ENCODE data around the gene IL1RL2.

Gene IL1RL2

GRCh38 chr2:102158011-102158755 lies 28.6 kb upstream of the IL1RL2 start:
- in situ Hi-C loops (cut with MboI; ENCODE audit: low sequenced_read_pairs), result no loop called here

- in situ Hi-C loops (cut with MboI; ENCODE audit: low sequenced_read_pairs), result no loop called here
Observed at GRCh38 chr2:102159295-102159694, 27.5 kb upstream of the IL1RL2 start.

DNA sequence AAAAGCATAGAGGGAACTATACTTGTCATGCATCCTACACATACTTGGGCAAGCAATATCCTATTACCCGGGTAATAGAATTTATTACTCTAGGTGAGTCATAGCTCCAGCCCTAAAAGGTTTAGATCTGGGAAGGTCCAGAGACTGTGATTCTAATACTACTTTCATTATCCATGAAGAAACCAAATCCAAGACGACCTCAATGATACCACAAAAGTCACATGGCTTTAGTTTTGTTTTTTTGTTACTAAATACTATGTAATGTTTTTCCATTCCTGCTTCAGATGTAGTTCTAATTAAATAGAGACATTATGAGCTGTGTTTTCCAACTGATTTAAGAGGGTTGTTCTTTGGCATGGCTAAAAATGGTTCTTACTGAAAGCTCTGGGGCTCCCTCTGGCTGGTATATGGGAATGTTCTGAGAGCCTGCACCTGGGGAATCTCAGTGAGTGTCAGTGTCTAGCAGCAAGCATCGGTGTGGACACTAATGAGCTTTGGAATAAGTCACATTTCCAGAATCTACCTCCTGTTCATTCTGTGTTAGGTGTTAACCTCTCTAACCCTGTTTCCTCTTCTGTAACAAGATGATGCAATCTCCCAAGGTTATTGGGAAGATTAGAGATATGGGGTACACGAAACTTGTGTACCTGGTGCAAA lies 20.5 kb upstream of the IL1RL2 start:
- in situ Hi-C loops (cut with MboI; ENCODE audit: low sequenced_read_pairs), result no loop called here

- in situ Hi-C loops (cut with MboI; ENCODE audit: low sequenced_read_pairs), result no loop called here
Observed at GRCh38 chr2:102168026-102168771, 18.6 kb upstream of the IL1RL2 start.

DNA sequence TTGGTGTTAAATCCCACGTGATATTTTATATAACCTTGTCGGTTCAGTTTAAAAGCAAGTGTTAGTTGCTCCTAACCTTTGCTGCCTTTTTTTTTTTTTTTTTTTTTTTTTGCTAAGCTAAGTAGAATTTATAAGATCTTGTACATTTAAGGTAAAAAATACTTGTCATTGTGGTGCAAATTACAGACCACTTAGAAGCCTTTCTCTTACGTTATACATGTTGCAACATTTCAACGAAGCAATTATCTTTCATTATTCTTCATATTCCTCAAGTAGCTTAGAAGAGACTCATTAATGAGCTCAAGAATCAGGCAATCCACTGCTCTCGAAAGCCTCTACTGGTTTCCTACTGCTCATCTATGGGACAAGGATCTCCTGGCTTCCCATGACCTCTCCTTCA lies 14.9 kb upstream of the IL1RL2 start:
- in situ Hi-C loops (cut with MboI; ENCODE audit: low sequenced_read_pairs), result no loop called here

- in situ Hi-C loops (cut with MboI; ENCODE audit: low sequenced_read_pairs), result no loop called here
Observed at GRCh38 chr2:102172745-102173144, 14.1 kb upstream of the IL1RL2 start.

DNA sequence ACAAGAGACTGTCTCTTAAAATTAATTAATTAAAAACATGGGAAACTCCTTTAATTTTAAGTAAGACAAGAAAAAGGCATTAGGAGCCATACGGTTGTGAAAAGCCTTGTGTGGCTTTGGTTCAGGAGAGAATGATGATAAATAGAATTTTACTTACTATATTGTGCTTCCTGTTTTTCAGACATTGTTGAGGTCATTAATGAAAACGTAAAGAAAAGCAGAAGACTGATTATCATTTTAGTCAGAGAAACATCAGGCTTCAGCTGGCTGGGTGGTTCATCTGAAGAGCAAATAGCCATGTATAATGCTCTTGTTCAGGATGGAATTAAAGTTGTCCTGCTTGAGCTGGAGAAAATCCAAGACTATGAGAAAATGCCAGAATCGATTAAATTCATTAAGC lies 10.7 kb upstream of the IL1RL2 start:
- in situ Hi-C loops (cut with MboI; ENCODE audit: low sequenced_read_pairs), result no loop called here

DNA sequence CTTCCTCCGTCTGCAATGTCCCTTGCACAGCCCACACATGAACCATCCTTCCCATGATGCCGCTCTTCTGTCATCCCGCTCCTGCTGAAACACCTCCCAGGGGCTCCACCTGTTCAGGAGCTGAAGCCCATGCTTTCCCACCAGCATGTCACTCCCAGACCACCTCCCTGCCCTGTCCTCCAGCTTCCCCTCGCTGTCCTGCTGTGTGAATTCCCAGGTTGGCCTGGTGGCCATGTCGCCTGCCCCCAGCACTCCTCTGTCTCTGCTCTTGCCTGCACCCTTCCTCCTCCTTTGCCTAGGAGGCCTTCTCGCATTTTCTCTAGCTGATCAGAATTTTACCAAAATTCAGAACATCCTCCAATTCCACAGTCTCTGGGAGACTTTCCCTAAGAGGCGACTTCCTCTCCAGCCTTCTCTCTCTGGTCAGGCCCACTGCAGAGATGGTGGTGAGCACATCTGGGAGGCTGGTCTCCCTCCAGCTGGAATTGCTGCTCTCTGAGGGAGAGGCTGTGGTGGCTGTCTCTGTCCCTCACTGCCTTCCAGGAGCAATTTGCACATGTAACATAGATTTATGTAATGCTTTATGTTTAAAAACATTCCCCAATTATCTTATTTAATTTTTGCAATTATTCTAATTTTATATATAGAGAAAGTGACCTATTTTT lies 8.9 kb upstream of the IL1RL2 start:
- in situ Hi-C loops (cut with MboI; ENCODE audit: low sequenced_read_pairs), result no loop called here

- in situ Hi-C loops (cut with MboI; ENCODE audit: low sequenced_read_pairs), result no loop called here
Observed at GRCh38 chr2:102179061-102179460, 7.8 kb upstream of the IL1RL2 start.

- in situ Hi-C loops (cut with MboI; ENCODE audit: low sequenced_read_pairs), result no loop called here
Observed at GRCh38 chr2:102179788-102180686, 6.8 kb upstream of the IL1RL2 start.

- in situ Hi-C loops (cut with MboI; ENCODE audit: low sequenced_read_pairs), result no loop called here
Observed at GRCh38 chr2:102180687-102180999, 6.2 kb upstream of the IL1RL2 start.

GRCh38 chr2:102181376-102181775 lies 5.4 kb upstream of the IL1RL2 start:
- in situ Hi-C loops (cut with MboI; ENCODE audit: low sequenced_read_pairs), result no loop called here

DNA sequence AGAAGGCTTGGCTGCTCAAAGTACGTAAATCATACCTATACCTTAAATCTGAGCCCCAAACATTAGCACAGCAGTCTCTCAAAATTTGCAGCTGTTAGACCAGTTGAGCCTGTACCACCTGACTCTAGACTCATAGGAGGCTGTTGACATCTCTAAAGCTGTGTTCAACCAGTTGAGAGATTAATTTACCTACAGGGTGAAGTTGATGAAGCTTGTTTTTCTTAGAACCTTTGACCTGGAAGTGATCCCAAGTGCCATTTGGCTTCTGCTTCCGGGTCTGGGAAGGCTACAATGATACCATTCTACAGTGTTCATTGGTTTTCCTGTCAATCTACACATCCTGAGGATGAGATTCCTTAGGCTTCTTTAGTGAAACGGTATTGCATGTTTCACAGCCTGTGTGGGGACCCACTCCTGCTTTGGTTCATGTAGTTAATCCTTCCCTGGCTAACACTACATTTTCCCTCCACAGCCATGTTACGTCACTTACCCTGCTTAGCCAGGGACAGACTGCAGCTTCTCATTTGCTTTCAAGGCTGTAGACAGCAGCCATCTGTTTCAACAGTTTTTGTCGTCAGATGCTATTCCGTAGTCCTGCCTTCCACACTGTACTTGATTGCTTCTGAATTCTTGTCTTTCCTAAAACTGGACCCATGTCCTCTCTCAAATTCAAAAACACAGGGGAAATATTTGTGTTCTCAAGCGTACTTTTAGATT lies 4.7 kb upstream of the IL1RL2 start:
- in situ Hi-C loops (cut with MboI; ENCODE audit: low sequenced_read_pairs), result no loop called here

DNA sequence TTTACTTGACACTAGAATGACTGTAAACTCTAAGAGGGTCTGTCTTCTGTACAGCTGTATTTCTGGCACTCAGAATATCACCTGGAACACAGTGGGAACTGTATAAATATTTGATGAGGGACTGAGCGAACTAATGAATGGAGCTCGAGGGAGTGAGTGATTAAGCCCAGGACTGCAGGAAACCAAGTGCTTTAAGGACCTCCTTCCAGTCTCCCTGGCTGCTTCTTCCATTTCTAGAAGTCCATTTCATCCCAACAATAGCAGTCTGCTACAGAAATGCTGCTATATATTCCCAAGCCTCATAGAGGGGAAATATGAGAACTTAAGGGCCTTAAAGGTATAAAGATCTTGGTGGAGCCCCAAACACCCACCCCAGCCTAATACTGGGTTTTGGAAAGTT lies 2.8 kb upstream of the IL1RL2 start:
- in situ Hi-C loops (cut with MboI; ENCODE audit: low sequenced_read_pairs), result no loop called here

GRCh38 chr2:102184568-102184967 lies 2.3 kb upstream of the IL1RL2 start:
- in situ Hi-C loops (cut with MboI; ENCODE audit: low sequenced_read_pairs), result no loop called here

DNA sequence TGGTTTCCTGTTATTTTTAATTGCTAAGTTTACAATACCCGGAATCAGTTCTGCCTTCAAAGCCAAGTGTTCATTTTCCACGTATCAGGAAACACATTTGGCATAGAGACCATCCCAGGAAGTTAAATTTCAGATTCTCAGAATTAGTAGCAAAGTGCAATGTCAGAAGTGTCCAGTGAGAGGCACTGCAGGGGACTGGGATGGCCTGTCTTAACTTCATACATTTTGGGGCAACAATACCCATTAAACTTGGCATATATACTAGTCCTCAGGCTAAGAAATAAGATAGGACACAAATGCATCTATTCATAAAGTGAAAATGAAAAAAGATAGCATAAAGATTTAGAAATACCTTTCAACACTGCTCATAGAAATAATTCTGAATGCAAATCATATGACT lies 1.5 kb upstream of the IL1RL2 start:
- in situ Hi-C loops (cut with MboI; ENCODE audit: low sequenced_read_pairs), result no loop called here

DNA sequence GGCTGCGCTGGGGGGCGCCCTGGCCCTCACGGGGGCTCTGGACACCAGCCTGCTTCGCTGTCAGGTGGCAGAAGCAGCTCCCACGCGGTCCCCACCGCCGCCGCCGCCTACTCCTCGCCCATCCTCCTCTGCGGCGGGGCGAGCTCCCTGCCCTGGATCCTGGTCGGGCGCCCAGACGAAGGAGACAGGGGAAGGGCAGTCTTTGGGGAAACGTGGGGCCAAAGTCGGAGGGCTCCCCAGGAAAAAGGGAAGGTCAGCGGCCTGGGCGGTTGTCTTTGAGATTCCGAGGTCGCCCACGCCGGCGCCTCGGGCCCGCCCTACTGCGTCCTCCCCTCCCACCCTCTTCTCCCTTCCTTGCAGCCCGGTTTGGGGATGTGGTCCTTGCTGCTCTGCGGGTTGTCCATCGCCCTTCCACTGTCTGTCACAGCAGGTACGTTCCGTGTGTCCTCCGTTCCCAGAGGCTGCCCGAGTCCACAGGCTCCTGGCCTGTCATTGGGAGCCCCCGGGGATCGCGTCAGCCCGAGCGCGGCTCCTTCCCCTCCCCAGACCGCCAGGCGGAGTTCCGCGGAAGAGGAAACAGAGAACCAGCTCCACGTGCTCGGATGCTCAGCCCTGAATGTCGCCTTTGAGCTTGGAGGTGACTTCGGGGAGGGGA lies 800 bp downstream of the IL1RL2 start:
- in situ Hi-C loops (cut with MboI; ENCODE audit: low sequenced_read_pairs), result no loop called here

- in situ Hi-C loops (cut with MboI; ENCODE audit: low sequenced_read_pairs), result no loop called here
Observed at GRCh38 chr2:102190430-102191107, 3.7 kb downstream of the IL1RL2 start.

- in situ Hi-C loops (cut with MboI; ENCODE audit: low sequenced_read_pairs), result no loop called here
Observed at GRCh38 chr2:102191501-102191900, 4.7 kb downstream of the IL1RL2 start.

Measured in HL-60/S4 treated with retinoic acid at 250 ng/mL for 4 days and 3 days (cell line).